Measurements from ENCODE around the gene MACROD1.

MACROD1 gene

DNA sequence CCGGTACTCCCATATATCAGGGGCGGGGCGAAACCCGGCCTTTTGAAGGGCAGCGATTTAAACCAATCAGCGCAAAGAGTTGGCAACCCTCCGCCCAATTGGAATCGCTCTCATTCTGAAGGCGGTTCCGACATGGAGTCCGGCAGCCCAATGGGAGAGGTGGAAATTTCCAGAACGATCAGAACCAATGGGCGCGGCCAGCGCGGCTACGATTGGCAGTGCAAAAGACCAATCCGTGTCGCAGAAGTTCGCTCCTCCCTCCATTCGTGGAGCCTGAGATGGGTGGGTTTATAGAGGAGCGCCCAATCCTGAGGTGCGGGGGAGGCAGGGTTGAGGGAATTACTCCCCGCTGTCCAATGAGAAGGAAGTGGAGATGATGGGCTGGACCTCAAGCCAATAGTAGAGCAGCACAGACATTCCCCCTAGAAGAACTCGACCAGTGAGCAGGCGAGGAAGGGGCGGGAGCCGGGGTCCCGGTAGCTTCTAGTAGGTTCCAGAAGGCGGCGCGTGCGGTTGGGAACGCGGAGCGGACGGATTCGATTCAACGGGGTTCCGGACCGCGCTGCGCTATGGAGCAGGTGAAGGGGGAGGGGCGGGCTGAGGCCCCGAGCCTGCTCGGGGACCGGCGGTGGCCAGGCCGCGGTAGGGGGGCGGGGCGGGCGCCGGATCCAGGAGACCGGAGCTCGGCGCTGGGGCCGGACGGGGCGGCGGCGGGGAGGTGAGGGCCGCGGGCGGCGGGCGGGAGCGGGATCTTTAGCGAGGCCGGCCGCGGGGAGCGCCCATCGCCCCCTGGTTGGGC, 20.0 kb upstream of the MACROD1 start, which contains the start of gene STIP1:
Gene STIP1 (plus strand): TSS at position 479 of the 799 bp plus-strand sequence. CDS start 91 bp downstream, at position 570.
- peak within 1 kb of the TSS; percentile 75 for H3K27ac ChIP-seq (ENCODE audit: insufficient read depth, low read length, poor library complexity, severe bottlenecking)
- no peaks in the 10 kb centered on the region for H3K27me3 ChIP-seq (replicated peaks; ENCODE audit: control insufficient read depth, insufficient read depth, low read length, poor library complexity, severe bottlenecking)
- H3K4me1 ChIP-seq (ENCODE audit: control insufficient read depth, insufficient read depth, low read length, poor library complexity, severe bottlenecking) = peaks cover 5% of the 10 kb centered on the region
- H3K9me3 ChIP-seq (ENCODE audit: control insufficient read depth, low read length) = no peaks in the 10 kb centered on the region
- peak within 1 kb of the TSS; percentile 77 for H3K4me3 ChIP-seq (ENCODE audit: insufficient read depth, low read depth, low read length, poor library complexity, severe bottlenecking)
- no peaks in the 10 kb centered on the region for H3K36me3 ChIP-seq (ENCODE audit: control insufficient read depth, insufficient read depth, low read length)
- peak; percentile 98 to 99 (median 99) for DNase-seq

DNA sequence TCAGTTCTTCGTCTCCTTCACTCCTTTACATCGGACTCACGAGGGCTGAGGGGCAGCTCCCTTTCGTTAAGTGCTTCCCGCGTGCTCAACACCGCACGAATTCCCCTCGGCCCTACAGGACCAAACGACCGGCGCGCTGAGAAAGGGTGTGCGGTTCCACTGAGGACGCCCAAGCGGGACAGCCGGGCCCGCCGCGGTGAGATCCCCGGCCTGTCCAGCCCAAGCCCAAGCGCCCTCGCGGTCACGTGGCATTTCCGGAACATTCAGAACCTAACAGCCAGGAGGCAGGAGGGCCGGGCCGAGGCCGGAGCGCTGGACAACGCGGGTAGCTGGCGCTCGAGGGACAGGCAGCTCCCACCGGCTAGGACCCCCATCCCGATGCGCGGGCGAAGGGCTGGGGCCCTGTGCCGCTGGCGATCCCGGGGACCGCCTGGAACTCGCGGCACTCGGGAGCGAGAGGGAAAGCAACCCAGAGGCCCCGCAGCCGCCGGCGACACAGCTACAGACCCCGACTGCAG, 19.3 kb upstream of the MACROD1 start:
- H3K4me1 ChIP-seq (ENCODE audit: control insufficient read depth, insufficient read depth, low read length, poor library complexity, severe bottlenecking) = peaks cover 5% of the 10 kb centered on the region
- no peaks in the 10 kb centered on the region for H3K9me3 ChIP-seq (ENCODE audit: control insufficient read depth, low read length)
- DNase-seq = no peak

GRCh38 chr11:64183890-64184289, 18.0 kb upstream of the MACROD1 start:
- DNase-seq = no peak
- Histone ChIP-seq H3K9me3 (ENCODE audit: control insufficient read depth, low read length) (no peaks in the 10 kb centered on the region), H3K4me1 (ENCODE audit: control insufficient read depth, insufficient read depth, low read length, poor library complexity, severe bottlenecking) (peaks cover 5% of the 10 kb centered on the region), H3K27me3 (replicated peaks; ENCODE audit: control insufficient read depth, insufficient read depth, low read length, poor library complexity, severe bottlenecking) (no peaks in the 10 kb centered on the region), H3K4me3 (ENCODE audit: insufficient read depth, low read depth, low read length, poor library complexity, severe bottlenecking) (no peak overlapping the region), H3K27ac (ENCODE audit: insufficient read depth, low read length, poor library complexity, severe bottlenecking) (no peak overlapping the region), H3K36me3 (ENCODE audit: control insufficient read depth, insufficient read depth, low read length) (no peaks in the 10 kb centered on the region)

More for the DNA sequence above, 19.3 kb upstream of the MACROD1 start:
- Histone ChIP-seq H3K27ac (ENCODE audit: insufficient read depth, low read length, poor library complexity, severe bottlenecking) (peak overlapping the region; percentile 75), H3K27me3 (replicated peaks; ENCODE audit: control insufficient read depth, insufficient read depth, low read length, poor library complexity, severe bottlenecking) (no peaks in the 10 kb centered on the region), H3K36me3 (ENCODE audit: control insufficient read depth, insufficient read depth, low read length) (no peaks in the 10 kb centered on the region), H3K4me3 (ENCODE audit: insufficient read depth, low read depth, low read length, poor library complexity, severe bottlenecking) (peak overlapping the region; percentile 77)

GRCh38 chr11:64181506-64182411, 15.8 kb upstream of the MACROD1 start:
- Histone ChIP-seq H3K4me1 (ENCODE audit: control insufficient read depth, insufficient read depth, low read length, poor library complexity, severe bottlenecking) (peaks cover 5% of the 10 kb centered on the region), H3K4me3 (ENCODE audit: insufficient read depth, low read depth, low read length, poor library complexity, severe bottlenecking) (no peak overlapping the region), H3K27ac (ENCODE audit: insufficient read depth, low read length, poor library complexity, severe bottlenecking) (no peak overlapping the region), H3K27me3 (replicated peaks; ENCODE audit: control insufficient read depth, insufficient read depth, low read length, poor library complexity, severe bottlenecking) (no peaks in the 10 kb centered on the region), H3K9me3 (ENCODE audit: control insufficient read depth, low read length) (no peaks in the 10 kb centered on the region), H3K36me3 (ENCODE audit: control insufficient read depth, insufficient read depth, low read length) (no peaks in the 10 kb centered on the region)
- DNase-seq = no peak

DNA sequence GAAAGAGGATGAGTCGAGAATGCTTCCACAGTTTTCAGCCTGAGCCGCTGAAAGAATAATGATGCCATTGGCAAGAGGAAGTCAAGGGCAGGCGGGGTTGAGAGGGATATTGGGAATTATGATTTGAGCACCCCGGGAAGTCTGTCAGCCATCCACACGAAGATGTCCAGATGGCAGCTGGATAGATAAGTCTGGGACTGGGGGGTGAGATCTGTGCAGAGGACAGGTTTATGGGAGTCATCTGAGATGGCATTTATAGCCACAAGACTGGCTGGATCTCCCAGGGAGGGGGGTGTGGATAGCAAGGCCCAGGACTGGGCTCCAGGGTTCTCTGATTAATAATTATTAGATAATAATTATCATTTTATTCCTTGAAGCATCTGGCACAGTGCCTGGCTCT, 15.0 kb upstream of the MACROD1 start:
- no peak overlapping the region for H3K4me3 ChIP-seq (ENCODE audit: insufficient read depth, low read depth, low read length, poor library complexity, severe bottlenecking)
- H3K27ac ChIP-seq (ENCODE audit: insufficient read depth, low read length, poor library complexity, severe bottlenecking) = no peak overlapping the region
- H3K27me3 ChIP-seq (replicated peaks; ENCODE audit: control insufficient read depth, insufficient read depth, low read length, poor library complexity, severe bottlenecking) = no peaks in the 10 kb centered on the region
- peaks cover 5% of the 10 kb centered on the region for H3K4me1 ChIP-seq (ENCODE audit: control insufficient read depth, insufficient read depth, low read length, poor library complexity, severe bottlenecking)
- DNase-seq = no peak
- H3K9me3 ChIP-seq (ENCODE audit: control insufficient read depth, low read length) = no peaks in the 10 kb centered on the region
- no peaks in the 10 kb centered on the region for H3K36me3 ChIP-seq (ENCODE audit: control insufficient read depth, insufficient read depth, low read length)

GRCh38 chr11:64178951-64179639, 13.2 kb upstream of the MACROD1 start:
- no peak overlapping the region for H3K27ac ChIP-seq (ENCODE audit: insufficient read depth, low read length, poor library complexity, severe bottlenecking)
- H3K4me1 ChIP-seq (ENCODE audit: control insufficient read depth, insufficient read depth, low read length, poor library complexity, severe bottlenecking) = no peaks in the 10 kb centered on the region
- DNase-seq = no peak
- H3K9me3 ChIP-seq (ENCODE audit: control insufficient read depth, low read length) = no peaks in the 10 kb centered on the region
- H3K27me3 ChIP-seq (replicated peaks; ENCODE audit: control insufficient read depth, insufficient read depth, low read length, poor library complexity, severe bottlenecking) = no peaks in the 10 kb centered on the region
- no peak overlapping the region for H3K4me3 ChIP-seq (ENCODE audit: insufficient read depth, low read depth, low read length, poor library complexity, severe bottlenecking)
- H3K36me3 ChIP-seq (ENCODE audit: control insufficient read depth, insufficient read depth, low read length) = no peaks in the 10 kb centered on the region

DNA sequence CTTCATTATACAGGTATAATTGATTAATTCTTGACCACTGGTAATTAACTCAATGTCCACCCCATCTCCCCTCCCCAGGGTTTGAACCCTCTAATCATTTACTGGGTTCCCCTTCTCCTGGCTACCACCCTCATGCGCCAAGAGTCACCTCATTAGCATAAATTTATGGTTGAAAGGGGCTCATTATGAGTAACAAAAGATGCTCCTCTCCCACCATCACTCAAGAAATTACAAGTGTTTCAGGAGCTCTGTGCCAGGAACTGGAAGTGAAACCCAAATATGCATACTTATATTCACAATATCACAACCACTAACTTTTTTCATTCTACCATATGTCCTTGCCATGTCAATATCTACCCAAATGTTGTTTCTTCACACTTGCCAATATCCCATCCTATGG, 12.3 kb upstream of the MACROD1 start:
- DNase-seq = no peak
- Histone ChIP-seq H3K4me3 (ENCODE audit: insufficient read depth, low read depth, low read length, poor library complexity, severe bottlenecking) (no peak overlapping the region), H3K4me1 (ENCODE audit: control insufficient read depth, insufficient read depth, low read length, poor library complexity, severe bottlenecking) (no peaks in the 10 kb centered on the region), H3K9me3 (ENCODE audit: control insufficient read depth, low read length) (no peaks in the 10 kb centered on the region), H3K27me3 (replicated peaks; ENCODE audit: control insufficient read depth, insufficient read depth, low read length, poor library complexity, severe bottlenecking) (no peaks in the 10 kb centered on the region), H3K36me3 (ENCODE audit: control insufficient read depth, insufficient read depth, low read length) (no peaks in the 10 kb centered on the region), H3K27ac (ENCODE audit: insufficient read depth, low read length, poor library complexity, severe bottlenecking) (no peak overlapping the region)

DNA sequence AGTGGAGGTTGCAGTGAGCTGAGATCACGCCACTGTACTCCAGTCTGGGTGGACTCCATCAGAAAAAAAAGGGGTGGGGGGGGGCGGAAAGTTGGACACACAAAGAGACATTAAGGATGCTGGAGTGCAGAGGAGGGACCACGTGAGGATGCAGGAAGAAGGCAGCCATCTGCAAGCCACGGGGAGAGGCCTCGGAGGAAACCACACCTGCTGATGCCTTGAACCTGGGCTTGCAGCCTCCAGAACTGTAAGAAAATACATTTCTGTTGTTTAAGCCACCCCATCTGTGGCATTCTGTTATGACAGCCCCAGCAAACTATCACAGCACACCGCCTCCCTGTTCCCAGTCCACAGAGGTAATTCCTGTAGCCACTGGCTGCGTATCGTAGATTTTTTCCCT, 10.8 kb upstream of the MACROD1 start:
- Histone ChIP-seq H3K9me3 (ENCODE audit: control insufficient read depth, low read length) (no peaks in the 10 kb centered on the region), H3K27ac (ENCODE audit: insufficient read depth, low read length, poor library complexity, severe bottlenecking) (no peak overlapping the region), H3K27me3 (replicated peaks; ENCODE audit: control insufficient read depth, insufficient read depth, low read length, poor library complexity, severe bottlenecking) (no peaks in the 10 kb centered on the region), H3K36me3 (ENCODE audit: control insufficient read depth, insufficient read depth, low read length) (no peaks in the 10 kb centered on the region), H3K4me1 (ENCODE audit: control insufficient read depth, insufficient read depth, low read length, poor library complexity, severe bottlenecking) (no peaks in the 10 kb centered on the region), H3K4me3 (ENCODE audit: insufficient read depth, low read depth, low read length, poor library complexity, severe bottlenecking) (no peak overlapping the region)
- no peak for DNase-seq

- DNase-seq = no peak
- Histone ChIP-seq H3K27me3 (replicated peaks; ENCODE audit: control insufficient read depth, insufficient read depth, low read length, poor library complexity, severe bottlenecking) (no peaks in the 10 kb centered on the region), H3K4me3 (ENCODE audit: insufficient read depth, low read depth, low read length, poor library complexity, severe bottlenecking) (no peak overlapping the region)
Measured at GRCh38 chr11:64173616-64174355, 7.9 kb upstream of the MACROD1 start.

More at GRCh38 chr11:64173616-64174355, 7.9 kb upstream of the MACROD1 start:
- no peak overlapping the region for H3K27ac ChIP-seq (ENCODE audit: insufficient read depth, low read length, poor library complexity, severe bottlenecking)
- no peaks in the 10 kb centered on the region for H3K4me1 ChIP-seq (ENCODE audit: control insufficient read depth, insufficient read depth, low read length, poor library complexity, severe bottlenecking)
- no peaks in the 10 kb centered on the region for H3K36me3 ChIP-seq (ENCODE audit: control insufficient read depth, insufficient read depth, low read length)
- no peaks in the 10 kb centered on the region for H3K9me3 ChIP-seq (ENCODE audit: control insufficient read depth, low read length)

Measured in effector memory CD4-positive, alpha-beta T cell (primary cell).